Stimulated activated CD8-positive, alpha-beta memory T cell treated with anti-CD3 and anti-CD28 coated beads, Interleukin-12 subunit alpha, Interleukin-12 subunit beta, amount 100 ng/mL, for 4 hours (primary cell): ENCODE data around the gene ANO6.

ENCODE experiments used
- DNase-seq: peaks from one replicate; pipeline ENCODE4 v3.0.0-alpha.2; 2020; ENCODE audit warnings: low read depth

Gene ANO6

DNA sequence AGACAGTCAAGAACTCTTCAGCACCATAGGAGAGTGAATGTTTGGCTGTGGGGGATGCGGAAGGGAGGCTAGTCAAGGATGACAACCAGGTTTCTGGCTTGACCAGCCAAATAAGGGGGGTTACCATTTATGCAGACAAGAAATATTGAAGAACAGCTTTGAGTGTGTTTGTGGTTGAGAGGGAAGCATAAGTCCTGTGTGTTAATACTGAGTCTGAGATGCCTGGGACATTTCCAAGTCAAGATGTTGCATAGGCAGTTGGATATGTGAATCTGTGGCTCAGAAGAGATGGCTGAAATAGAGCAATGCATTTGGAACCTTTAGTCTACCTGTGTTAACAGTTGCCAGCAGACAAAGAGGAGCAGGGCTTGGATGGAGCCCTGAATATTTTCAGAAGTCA is 66.1 kb downstream of the ANO6 start:
- no peak for DNase-seq

DNA sequence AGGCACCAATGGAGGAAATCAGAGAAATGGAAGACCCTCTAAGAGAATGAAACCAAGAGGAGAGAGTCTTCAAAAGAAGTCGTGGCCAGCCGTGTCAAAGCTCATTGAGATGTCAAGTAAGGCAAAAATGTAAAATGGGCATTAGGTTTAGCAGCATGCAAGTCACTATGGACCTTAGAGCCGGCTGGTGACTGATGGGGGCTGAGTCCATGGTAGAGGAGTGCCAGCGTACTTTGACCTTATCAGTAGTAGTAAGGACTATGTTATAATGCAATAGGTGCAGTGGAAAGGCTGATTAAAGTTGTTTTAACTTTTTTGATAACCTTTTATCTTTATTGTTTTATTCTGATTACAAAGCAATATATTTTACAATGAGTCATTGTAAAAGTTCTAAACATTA is 66.5 kb downstream of the ANO6 start:
- DNase-seq: no peak

DNA sequence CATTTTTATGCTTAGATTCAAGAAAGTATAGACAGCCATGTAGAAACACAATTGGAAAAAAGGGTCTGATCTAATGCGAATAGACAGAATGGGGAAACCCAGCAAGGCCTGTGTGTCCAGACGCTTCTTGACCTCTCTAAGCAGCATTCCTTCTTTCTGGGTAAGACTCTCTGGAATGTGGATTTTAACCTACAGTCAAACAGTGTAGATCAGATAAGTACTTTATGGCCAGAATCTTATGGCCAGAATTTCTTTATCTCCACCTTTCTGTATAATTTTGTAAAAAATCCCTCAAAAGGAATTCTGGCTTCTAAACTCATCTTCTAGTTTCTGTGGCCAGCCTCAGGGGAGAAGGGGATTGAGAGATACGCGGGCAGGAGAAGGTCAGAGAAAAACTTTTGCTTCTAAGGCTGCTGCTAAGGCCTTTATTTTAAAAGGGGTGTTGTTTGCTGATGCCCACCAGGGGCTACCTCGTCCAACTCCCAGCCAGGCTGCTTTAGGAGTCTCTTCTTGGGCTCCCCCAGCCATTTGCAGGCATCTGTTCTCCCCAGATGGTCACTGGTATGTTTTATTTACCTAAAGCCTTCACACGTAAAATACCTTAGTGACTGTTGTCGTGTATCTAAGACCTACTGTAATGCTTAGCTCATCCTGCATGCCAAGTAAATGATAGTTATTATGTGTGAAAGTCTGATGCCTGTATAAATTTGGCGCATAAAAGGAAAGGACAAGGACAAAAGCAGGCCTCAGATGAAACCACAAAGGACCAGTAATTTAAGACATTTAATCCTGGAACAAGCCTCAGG is 68.4 kb downstream of the ANO6 start:
- no peak for DNase-seq

DNA sequence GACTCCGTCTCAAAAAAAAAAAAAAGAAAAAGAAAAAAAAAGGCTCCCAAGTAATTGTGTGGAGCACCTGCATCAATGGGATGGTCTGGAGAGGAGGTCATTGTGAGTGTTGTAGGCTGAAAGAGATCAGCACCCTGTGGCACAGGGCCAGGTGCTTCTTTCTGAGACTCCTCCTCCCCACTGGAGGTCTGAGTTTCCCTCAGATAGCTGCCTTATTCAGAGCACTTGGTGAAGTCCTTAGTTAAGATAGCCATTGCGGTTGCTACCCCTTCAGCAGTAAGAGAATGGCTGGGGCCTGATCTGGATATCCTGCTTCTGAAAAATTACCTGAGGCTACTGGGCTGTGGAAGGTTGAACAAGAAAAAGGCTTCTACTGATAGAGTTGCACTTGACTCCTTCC is 69.8 kb downstream of the ANO6 start:
- no peak for DNase-seq

DNA sequence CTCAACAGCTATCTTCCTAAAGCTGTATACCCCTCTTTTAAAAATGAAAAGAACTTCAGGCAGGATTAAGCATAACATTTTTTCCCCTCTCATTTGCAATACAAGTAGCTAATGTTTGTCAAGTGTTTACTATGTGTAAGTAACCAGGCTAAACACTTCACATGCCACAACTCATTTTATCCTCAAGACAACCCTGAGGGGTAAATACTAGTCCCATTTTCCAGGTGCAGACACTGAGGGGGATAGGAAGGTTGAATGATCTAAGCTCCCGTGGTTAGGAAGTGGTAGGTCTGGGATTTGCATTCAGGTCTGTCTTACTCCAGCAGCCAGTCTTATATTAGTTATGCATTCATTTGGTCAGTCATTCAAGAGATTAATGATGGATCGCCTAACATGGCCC is 70.7 kb downstream of the ANO6 start:
- DNase-seq: no peak

DNA sequence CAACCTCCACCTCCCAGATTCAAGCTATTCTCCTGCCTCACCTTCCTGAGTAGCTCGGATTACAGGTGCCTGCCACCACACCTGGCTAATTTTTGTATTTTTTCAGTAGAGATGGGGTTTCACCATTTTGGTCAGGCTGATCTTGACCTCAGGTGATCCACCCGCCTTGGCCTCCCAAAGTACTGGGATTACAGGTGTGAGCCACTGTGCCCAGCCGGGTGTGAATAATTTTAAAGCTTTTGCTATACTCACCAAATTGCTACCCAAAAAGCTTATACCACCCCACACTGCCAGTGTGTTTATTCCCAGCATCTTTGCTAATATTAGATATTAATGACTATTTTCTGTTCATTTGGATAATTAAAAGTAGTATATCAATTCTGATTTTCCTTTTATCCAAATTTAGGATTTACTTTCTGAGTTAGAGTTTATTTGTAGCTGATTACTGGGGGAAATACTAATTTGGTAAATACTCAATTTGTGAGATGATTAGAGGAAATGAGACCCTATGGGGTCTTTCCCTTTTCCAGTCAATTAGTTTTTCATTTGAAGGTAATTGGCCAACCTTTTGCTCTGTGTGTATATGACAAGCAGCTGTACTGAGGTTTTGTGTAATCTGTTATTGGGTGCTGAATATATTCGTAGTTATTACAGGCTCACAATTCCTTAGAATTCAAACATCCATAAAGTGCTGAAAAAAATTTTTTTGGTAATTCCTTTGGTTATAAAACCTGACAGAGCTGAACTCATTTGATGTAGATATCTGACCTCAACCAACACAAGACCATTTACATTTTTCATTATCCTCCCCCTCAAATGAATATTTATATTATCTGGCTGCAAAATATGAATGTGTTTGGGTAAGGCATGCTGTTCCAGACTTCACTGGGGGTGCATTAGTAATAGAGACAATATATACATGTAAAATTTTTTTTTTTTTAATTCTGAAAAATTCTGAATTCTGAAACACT is 73.6 kb downstream of the ANO6 start:
- DNase-seq: no peak

DNA sequence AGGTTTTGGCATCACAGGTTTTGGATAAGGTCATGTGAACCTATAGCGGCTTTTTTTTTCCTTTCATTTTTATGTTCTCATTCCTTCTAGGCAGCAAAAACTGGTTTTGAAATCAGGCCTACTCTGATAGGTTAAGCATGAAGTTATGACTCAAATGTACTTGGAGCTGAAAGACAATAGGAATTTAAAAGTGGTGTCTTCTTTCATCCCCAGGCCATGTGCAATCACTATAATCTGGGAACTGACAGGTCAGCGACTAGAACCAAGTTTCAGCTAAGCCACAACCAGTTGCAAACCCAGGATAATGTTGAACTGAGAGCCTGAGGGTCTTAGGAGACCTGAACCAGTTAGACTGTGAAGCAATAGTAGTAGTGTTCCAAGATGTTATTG is 74.3 kb downstream of the ANO6 start:
- DNase-seq: no peak

DNA sequence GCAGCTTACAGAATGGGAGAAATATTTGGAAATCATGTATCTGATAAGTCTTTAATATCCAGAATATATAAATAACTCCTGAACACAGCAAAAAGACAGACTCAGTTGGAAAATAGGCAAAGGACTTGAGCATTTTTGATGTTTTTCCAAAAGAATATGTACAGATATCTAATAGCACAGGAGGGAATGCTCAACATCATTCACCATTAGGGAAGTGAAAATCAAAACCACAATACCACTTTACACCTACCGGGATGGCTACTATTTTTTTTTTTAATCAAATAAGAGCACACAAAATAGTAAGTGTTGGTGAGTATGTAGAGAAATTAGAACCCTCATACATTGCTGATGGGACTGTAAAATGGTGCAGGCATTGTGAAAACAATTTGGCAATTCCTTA is 75.6 kb downstream of the ANO6 start:
- DNase-seq: no peak

DNA sequence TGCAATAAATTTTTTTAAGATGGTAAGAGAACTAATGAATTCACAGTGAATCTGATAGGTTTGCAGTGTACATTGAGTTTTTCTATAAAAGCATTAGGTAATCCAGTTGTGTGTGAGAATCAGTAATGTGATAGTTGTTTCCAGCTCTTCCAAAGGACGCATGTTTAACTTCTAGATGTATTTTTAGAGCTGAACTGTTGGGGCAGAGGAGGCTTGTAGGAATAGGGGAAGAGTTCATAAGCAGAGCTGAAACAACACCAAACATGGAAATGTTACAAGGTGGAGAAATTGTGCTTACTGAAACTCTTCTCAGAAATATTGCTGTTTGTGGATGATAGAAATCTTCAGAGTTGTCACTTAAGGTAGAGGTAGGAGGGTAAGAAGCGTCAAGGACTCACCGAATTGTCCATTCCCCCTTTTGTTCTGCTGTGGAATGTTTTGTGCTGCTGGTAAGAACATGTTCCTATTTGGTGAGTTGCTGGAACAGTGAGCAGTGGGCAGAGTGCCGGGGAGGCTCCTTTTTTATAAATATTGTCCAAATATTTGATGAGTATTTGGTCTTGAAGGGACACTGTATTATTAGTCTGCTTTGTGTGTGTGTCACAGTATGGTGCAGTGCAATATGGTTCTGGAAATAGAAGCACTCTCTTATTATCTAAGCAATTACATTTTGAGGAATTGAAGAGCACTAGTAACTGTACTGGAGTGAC is 76.7 kb downstream of the ANO6 start:
- DNase-seq: no peak

DNA sequence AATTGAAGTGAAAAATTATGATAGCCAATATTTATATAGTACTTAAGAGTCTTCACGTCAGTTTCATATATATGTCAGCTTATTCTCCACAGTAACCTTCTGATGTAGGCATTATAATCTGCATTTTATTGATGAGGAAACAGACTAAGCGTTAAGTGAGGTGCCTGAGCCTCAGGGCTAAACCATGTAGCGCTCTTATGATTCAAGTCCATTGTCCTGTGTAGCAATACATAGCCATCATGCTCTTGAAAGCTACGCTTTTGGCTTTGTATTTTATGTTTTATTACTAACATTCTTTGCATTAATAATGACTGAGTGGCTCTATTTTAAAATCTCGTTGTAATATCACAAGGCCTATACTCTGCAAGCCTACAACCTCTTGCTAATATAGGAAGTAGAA is 79.0 kb downstream of the ANO6 start:
- no peak for DNase-seq

DNA sequence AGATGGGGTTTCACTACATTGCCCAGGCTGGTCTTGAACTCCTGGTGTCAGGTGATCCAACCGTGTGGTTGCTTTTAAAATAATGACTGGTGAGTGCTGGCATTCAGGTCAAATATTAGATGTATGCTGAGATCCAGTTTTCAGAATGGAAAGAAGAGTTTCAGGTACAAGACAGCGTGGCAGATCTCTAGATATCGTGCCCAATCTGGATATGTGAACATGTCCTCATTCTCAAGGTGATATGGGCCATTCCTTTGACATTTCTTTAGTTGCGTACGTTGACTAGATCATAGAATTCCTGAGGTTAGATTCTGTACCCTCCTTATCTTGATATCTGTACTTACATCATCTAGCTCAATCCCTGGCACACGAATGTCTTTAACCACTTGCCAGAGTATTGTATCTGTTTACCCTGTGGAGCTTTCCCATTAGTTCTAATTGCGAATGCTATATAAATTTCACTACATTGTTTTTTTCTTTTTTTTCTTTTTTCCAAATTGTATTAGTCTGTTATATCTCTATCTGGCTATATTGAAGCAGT is 80.2 kb downstream of the ANO6 start:
- DNase-seq: no peak

DNA sequence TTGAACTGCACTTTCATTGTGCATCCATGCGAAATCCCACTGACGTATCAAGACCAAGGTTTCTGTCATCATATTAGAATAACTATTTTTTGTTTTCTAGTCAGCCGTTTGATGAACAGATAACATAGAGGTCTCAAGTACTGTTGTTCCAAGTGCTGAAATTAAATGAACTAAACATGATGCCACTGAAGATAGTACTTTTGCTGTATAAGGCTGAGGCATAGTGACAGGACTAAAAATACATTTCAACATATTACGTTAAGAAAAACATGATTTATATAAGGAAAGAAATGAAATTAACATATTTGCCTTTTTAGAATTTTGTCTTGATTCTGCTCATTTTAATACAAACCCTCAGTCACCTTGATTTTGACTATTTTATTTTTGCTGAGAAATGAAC is 82.2 kb downstream of the ANO6 start:
- DNase-seq: no peak

DNA sequence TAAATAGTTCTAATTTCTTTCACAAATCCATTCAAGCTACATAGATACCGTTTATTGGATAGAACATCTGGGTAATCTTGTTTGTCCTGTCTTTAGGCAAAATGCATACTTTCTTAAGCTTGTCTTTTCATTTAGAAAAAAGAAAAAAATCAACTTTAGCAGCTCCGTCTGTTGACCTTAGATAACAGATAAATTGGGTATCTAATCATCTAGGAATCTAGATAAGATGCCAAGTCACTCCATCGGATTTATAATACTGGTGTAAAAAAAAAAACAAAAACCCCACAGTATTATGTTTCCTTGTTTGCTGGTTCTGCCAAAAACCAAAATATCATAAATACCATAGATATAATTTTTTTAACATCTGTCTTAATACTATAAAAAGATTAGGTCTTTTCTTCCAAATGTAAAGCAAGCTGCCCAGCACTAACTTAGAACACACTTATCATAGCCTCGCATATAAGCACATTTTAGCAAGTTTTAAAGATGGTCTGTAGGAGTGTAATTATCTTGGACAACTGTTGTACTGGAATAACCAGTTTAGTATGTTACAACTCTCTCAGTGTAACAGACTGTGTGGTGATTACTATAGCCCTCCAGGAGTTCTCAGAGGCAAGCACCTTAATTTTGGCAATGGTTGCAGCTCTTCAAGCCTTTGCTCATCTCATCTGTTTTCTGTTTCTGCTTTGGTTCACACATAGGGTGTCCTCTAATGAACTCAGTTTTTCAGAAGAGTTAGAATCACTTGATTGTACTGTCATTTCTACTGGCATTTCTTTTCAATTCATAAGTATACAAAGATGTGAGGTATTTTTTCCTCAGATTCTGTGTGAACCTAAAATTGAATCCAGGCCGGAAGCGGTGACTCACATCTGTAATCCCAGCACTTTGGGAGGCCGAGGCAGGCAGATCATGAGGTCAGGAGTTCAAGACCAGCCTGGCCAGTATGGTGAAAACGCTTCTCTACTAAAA is 83.1 kb downstream of the ANO6 start:
- DNase-seq: no peak

DNA sequence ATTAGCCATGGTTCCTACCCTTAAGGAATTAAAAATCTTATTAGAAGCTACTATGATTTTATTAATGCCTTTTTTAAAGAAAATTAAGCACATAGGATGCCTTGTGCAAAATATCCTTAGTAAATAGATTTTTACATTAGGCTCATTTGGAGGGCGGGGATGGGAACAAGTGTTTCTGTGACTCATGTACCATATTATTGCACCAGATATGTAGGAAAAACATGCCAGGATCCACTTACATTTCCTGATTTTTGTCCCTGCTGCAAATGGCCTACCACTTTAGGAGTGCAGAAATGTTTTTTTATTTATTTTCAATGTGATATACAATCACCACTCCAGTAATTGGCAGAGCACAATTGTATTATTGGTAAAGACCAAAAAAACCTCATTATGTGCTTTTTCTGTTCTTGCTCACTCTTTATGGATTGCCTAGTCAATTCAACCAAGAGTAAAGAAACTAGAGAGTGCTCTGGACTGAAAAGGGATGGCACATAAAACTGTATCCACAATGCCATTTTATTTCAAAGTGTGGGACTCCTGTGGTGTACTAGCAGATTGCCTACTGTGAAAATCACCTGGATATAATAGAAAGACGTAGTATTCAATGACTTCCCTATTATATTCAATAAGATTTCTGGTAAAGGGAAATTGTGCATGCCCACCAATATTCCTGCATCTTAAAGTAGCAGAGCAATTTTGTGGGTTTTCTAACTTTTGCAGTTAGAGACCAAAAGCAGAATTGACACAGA is 86.9 kb downstream of the ANO6 start:
- no peak for DNase-seq

DNA sequence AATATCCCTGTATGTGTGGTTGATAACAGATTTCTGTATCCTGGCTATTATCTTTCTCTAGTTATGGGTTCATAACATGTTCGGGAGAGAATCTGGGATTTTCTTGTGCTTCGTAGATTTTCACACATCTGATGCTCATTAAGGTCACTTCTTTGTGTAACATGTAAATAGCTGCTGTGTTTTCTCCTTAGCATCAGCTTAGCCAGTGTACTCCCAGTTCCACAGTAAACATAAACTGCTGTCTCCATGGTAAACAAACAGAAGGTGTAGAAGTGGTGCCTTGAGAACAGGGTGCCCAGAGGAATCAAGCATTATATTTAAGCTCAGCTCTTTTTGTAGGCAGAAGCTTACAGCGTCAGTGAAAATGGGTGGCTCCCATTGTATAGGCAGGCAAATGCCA is 88.0 kb downstream of the ANO6 start:
- no peak for DNase-seq

DNA sequence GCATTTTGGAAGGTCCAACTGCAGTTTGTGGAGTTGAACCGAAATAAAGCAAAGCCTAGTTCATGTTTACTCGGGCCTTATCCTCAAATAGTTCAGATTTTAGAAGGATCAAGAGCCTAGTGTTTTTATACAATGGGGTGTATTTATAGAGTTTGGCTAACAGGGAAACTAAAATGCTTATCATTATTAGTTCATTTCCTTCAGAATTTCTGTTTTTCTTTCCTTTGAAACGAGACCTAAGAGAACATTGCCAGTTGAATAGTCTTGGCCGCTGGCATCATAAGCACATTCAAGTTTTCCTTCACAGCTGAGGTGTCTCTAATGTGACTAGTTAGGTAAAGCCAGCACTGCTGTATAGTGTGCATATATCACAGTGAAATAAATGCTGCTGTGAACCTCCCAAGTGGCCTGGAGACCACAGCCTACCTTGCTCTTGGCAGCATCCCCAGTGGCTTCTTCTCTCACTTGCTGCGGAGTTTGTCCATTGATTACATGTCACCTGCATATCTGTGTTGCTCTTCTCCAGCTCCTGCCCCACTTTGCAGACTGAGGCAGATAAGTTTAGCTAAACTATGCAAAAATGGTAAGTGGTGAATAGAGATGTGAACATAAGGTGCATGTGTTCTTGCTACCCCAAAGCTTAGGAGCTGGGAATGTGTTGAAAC is 88.8 kb downstream of the ANO6 start:
- DNase-seq: no peak

DNA sequence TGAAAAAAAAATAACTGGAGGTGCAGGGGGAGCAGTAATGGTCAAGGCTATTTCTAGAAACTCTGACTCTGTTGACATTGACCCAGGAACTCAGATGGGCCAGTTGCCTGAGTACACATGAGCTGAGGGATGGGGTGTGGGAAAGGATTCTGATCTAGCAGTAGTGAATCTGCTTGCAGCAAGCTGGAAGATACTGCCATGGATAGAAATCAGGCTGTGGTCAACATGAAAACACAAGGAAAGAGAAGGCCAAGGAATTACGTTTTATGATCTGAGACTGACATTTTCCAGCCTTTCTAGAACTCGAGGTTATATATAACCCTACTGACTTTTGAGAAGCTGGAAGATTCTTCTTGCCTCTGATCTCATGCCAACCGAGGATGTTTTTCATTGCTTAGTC is 90.0 kb downstream of the ANO6 start:
- no peak for DNase-seq

DNA sequence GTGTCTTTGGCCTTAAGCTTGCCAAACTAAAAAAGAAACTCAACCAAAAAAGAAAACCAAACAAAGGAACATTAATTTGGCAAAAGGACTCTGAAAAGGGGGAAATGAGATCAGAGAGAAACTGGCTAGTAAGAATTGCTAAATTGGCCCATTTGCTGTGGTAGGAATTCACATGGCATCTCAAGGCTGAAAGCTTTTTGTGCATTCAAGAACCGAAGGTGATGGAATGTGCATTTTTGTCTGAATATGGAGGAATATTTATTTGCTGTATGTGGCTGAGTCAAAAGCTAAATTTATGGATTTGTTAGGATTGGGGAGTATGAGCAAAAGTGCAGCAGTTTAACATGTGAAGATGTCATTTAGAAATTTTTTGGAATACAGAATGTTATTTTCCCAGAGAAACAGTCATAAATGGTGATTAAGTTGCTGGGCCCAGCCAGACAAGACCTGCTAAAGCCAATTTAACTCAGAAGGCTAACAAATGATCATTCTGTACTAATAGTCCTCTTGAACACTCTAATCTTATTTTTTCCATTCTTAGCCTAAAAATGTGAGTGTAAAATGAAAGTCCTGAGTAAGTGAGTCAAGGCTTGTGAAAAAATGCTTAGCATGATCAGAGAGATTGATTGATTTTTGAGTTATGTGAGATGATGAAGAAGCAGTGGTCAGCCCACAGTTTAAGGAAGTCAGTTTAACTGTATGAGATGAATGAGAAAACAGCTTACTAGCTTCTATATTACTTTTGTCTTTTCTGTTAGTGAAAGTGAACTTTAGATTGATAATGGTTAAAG is 94.1 kb downstream of the ANO6 start:
- DNase-seq: no peak

DNA sequence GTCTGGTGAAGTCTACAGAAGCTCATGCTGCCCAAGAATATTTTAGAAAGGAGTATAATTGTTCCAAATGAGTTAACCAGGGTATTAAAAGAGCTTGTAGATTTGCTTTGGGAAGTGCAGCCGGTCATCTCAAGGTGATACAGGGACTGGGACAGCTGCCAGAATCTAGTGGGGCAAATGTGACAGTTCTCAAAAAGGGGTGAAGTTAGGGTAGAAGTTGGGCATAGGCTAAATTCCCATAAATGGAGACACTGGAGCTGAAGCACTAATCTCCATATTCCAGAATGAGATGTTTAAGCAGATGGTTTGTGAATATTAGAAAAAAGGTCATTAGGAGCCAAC is 94.7 kb downstream of the ANO6 start:
- DNase-seq: no peak
